Motor neuron (in vitro differentiated cells): Measurements from ENCODE around the gene PHLDA3. TPM values are rescaled to one million over a fixed set of nuclear protein-coding genes. Genes with fewer than 3 reads are reported as not detected.
"Not testable (repeated sequence)": the region's sequence is repeated elsewhere in the genome, so short reads cannot be mapped to it uniquely, and the experiment has no call there.

ENCODE experiments used
- ATAC-seq, 8 experiments: fragments of 200-7000 bp; cut with Tn5 transposase; replicated peaks in 6 of 8; 2 replicates each; pipeline ENCODE4 v1.8.0; 2021; ENCODE audit warnings: mild to moderate bottlenecking in 8 of 8, moderate library complexity in 8 of 8
- H3K27ac ChIP-seq, 2 donors: fragments of 250-450 bp; sonication (Bioruptor Pico); 2 replicates each; pipeline ENCODE4 v1.9.0; 2021; ENCODE audit warnings: antibody characterized with exemption in 2 of 2, mild to moderate bottlenecking in 2 of 2, moderate library complexity in 1 of 2
- H3K4me1 ChIP-seq, 2 donors: fragments of 250-450 bp; sonication (Bioruptor Pico); replicated peaks in 1 of 2; 2 replicates each; pipeline ENCODE4 v1.6.1; 2021; ENCODE audit warnings: antibody characterized with exemption in 2 of 2, mild to moderate bottlenecking in 2 of 2, moderate library complexity in 1 of 2
- H3K4me3 ChIP-seq, 5 donors: fragments of 250-450 bp; sonication (Bioruptor Pico); 2 replicates each; pipeline ENCODE4 v1.9.0; 2021; ENCODE audit warnings: antibody characterized with exemption in 5 of 5, mild to moderate bottlenecking in 5 of 5, moderate library complexity in 4 of 5
- WGBS, 10 experiments: fragments of 450-650 bp; shearing (Covaris generic); methylation state at CpG; one replicate each; pipeline ENCODE4 v1.0.0; 2022; 5-methylcytosine and 5-hydroxymethylcytosine counted together
- in situ Hi-C, 9 experiments: fragments of 400-800 bp; cut with MboI; loops; one replicate each; pipeline ENCODE4 v1.15.0; 2021; ENCODE audit warnings: low sequenced_read_pairs in 9 of 9, low pct_unique_long_range_greater_than_20kb in 2 of 9; ENCODE audit not compliant: unreplicated experiment in 9 of 9
- total RNA-seq, 8 experiments: library from RNA; unstranded; fragments of 300-600 nt; gene quantifications; 2 replicates each; pipeline versions ENCODE4 v1.2.3 to v1.2.4, GENCODE V29; 2022

Gene PHLDA3
- total RNA-seq, 8 experiments from 2014 or later = 14.3 to 55.1 (median 23.4) TPM

GRCh38 chr1:201501812-201502510 lies 33.0 kb upstream of the PHLDA3 start:
- in situ Hi-C loops = loop anchor here in 2 of 9 experiments (25.0 kb wide), 1 partner anchor 240 kb away; no protein-coding TSS in a partner anchor
- no peak overlapping the region for H3K4me3 ChIP-seq

GRCh38 chr1:201501144-201501543 lies 32.2 kb upstream of the PHLDA3 start:
- 82 to 94% (median 87%) methylated on average over 1 to 8 of the region's 8 CpGs; no CpG with 5 or more reads in 4 of the 10 experiments for WGBS, 10 experiments
- Histone ChIP-seq H3K4me3 (no peak overlapping the region), H3K27ac (no peak overlapping the region), H3K4me1 (peaks cover 34 to 54% of the 10 kb centered on the region in 2 donors)
- no peak for ATAC-seq
- in situ Hi-C loops = loop anchor here in 2 of 9 experiments (25.0 kb wide), 1 partner anchor 239 kb away; no protein-coding TSS in a partner anchor

More at GRCh38 chr1:201501812-201502510, 33.0 kb upstream of the PHLDA3 start:
- 80 to 100% (median 96%) methylated on average over 1 to 8 of the region's 10 CpGs for WGBS, 10 experiments
- H3K4me1 ChIP-seq = peaks cover 31 to 51% of the 10 kb centered on the region in 2 donors
- no peak for ATAC-seq
- H3K27ac ChIP-seq = no peak overlapping the region

GRCh38 chr1:201500670-201501120 lies 31.7 kb upstream of the PHLDA3 start:
- WGBS, 10 experiments = 20 to 75% (median 47%) methylated on average over 1 to 4 of the region's 4 CpGs; no CpG with 5 or more reads in 1 of the 10 experiments
- Histone ChIP-seq H3K4me3 (no peak overlapping the region), H3K4me1 (peaks cover 34 to 52% of the 10 kb centered on the region in 2 donors), H3K27ac (no peak overlapping the region)
- no peak for ATAC-seq
- in situ Hi-C loops = loop anchor here in 2 of 9 experiments (25.0 kb wide), 1 partner anchor 238 kb away; no protein-coding TSS in a partner anchor

GRCh38 chr1:201499795-201500669 lies 31.0 kb upstream of the PHLDA3 start:
- in situ Hi-C loops = loop anchor here in 2 of 9 experiments (25.0 kb wide), 1 partner anchor 238 kb away; no protein-coding TSS in a partner anchor
- WGBS, 10 experiments = 62 to 100% (median 86%) methylated on average over 1 to 6 of the region's 8 CpGs; no CpG with 5 or more reads in 2 of the 10 experiments
- H3K4me1 ChIP-seq = peaks cover 34 to 52% of the 10 kb centered on the region in 2 donors
- no peak for ATAC-seq
- no peak overlapping the region for H3K4me3 ChIP-seq
- H3K27ac ChIP-seq = no peak overlapping the region

- H3K4me3 ChIP-seq = no peak overlapping the region
- in situ Hi-C loops = no loop called here
- H3K4me1 ChIP-seq = peaks cover 31 to 53% of the 10 kb centered on the region in 2 donors
- ATAC-seq = no peak
- 90 to 100% (median 100%) methylated on average over 1 to 3 of the region's 3 CpGs; no CpG with 5 or more reads in 5 of the 10 experiments for WGBS, 10 experiments
- H3K27ac ChIP-seq = no peak overlapping the region
These were observed 30.2 kb upstream of the PHLDA3 start for GRCh38 chr1:201499191-201499590.

- in situ Hi-C loops = no loop called here
- ATAC-seq = no peak
- no peak overlapping the region for H3K4me3 ChIP-seq
These were observed 29.6 kb upstream of the PHLDA3 start for GRCh38 chr1:201498621-201499020.

GRCh38 chr1:201497935-201498509 lies 29.0 kb upstream of the PHLDA3 start:
- ATAC-seq = no peak
- no peak overlapping the region for H3K27ac ChIP-seq
- in situ Hi-C loops = no loop called here
- no peak overlapping the region for H3K4me3 ChIP-seq
- peaks cover 26 to 51% of the 10 kb centered on the region in 2 donors for H3K4me1 ChIP-seq
- 80 to 100% (median 96%) methylated on average over 1 to 11 of the region's 16 CpGs; no CpG with 5 or more reads in 2 of the 10 experiments for WGBS, 10 experiments

More at GRCh38 chr1:201498621-201499020, 29.6 kb upstream of the PHLDA3 start:
- H3K4me1 ChIP-seq = peaks cover 31 to 53% of the 10 kb centered on the region in 2 donors
- H3K27ac ChIP-seq = no peak overlapping the region
- WGBS, 10 experiments = 90 to 100% (median 97%) methylated on average over 2 to 8 of the region's 8 CpGs; no CpG with 5 or more reads in 2 of the 10 experiments

- peaks cover 26 to 42% of the 10 kb centered on the region in 2 donors for H3K4me1 ChIP-seq
- in situ Hi-C loops = no loop called here
- 24 to 82% (median 63%) methylated on average over 2 to 7 of the region's 8 CpGs; no CpG with 5 or more reads in 2 of the 10 experiments for WGBS, 10 experiments
- no peak overlapping the region for H3K4me3 ChIP-seq
- peak overlapping the region; percentile 22 to 36 for H3K27ac ChIP-seq
- ATAC-seq = peak in 5 of 8 experiments; percentile 3 to 46 (median 31)
These were observed 27.3 kb upstream of the PHLDA3 start for GRCh38 chr1:201496296-201496690.

- peak overlapping the region; percentile 36 to 50 for H3K27ac ChIP-seq
- 15 to 80% (median 21%) methylated on average over 1 to 8 of the region's 11 CpGs; no CpG with 5 or more reads in 2 of the 10 experiments for WGBS, 10 experiments
- no peak overlapping the region for H3K4me3 ChIP-seq
- peak; percentile 78 to 96 (median 94) for ATAC-seq
- H3K4me1 ChIP-seq = peaks cover 26 to 40% of the 10 kb centered on the region in 2 donors
- in situ Hi-C loops = no loop called here
These were observed 26.7 kb upstream of the PHLDA3 start for GRCh38 chr1:201495551-201496295.

- ATAC-seq = peak in 5 of 8 experiments; percentile 15 to 63 (median 35)
- peaks cover 29 to 37% of the 10 kb centered on the region in 2 donors for H3K4me1 ChIP-seq
- in situ Hi-C loops = no loop called here
- peak overlapping the region in 1 of 2 donors; percentile 45 for H3K27ac ChIP-seq
- H3K4me3 ChIP-seq = no peak overlapping the region
- 32 to 100% (median 47%) methylated on average over 1 to 5 of the region's 15 CpGs; no CpG with 5 or more reads in 4 of the 10 experiments for WGBS, 10 experiments
These were observed 25.0 kb upstream of the PHLDA3 start for GRCh38 chr1:201493757-201494617.

- ATAC-seq, H3K27ac ChIP-seq, in situ Hi-C loops: not testable (repeated sequence)
These were observed 24.2 kb upstream of the PHLDA3 start for GRCh38 chr1:201493026-201493656.

More at GRCh38 chr1:201493026-201493656, 24.2 kb upstream of the PHLDA3 start:
- whole genome bisulfite sequencing, 10 experiments = 43 to 100% (median 100%) methylated on average over 1 to 3 of the region's 3 CpGs; no CpG with 5 or more reads in 4 of the 10 experiments
- peaks cover 29 to 37% of the 10 kb centered on the region in 2 donors for H3K4me1 ChIP-seq
- H3K4me3 ChIP-seq = not testable (repeated sequence)
